ENCODE results near the gene SAE1.

GRCh38 chr19:47258434-47258833 is 127.8 kb downstream of the SAE1 start:
- TF ChIP-seq EZH2 (IDR thresholded peaks at IDR 0.05; ENCODE audit: borderline replicate concordance) (no peak), CTCF (IDR thresholded peaks at IDR 0.05; ENCODE audit: poor library complexity) (no peak)

Data from hepatocyte (in vitro differentiated cells).